HG03558 (cell line): ENCODE measurements around the gene PLB1.

Source experiments
- ATAC-seq: cut with Tn5 transposase; IDR thresholded peaks from one replicate; pipeline ENCODE4 v1.9.1; 2021; ENCODE audit warnings: moderate number of reproducible peaks; ENCODE audit not compliant: unreplicated experiment; ENCODE audit errors: extremely low read depth

Gene PLB1

GRCh38 chr2:28637066-28638047 is 141.5 kb downstream of the PLB1 start:
- ATAC-seq: no peak

GRCh38 chr2:28638102-28638501 is 142.2 kb downstream of the PLB1 start:
- no peak for ATAC-seq

- no peak for ATAC-seq
Observed at GRCh38 chr2:28639092-28639691, 143.3 kb downstream of the PLB1 start.

- ATAC-seq: no peak
Observed at GRCh38 chr2:28639836-28640235, 144.0 kb downstream of the PLB1 start.

GRCh38 chr2:28640260-28640907 is 144.5 kb downstream of the PLB1 start:
- no peak for ATAC-seq

- ATAC-seq: no peak
Observed at GRCh38 chr2:28640908-28641300, 145.0 kb downstream of the PLB1 start.

- ATAC-seq: no peak
Observed at GRCh38 chr2:28642796-28643195, 146.9 kb downstream of the PLB1 start.

GRCh38 chr2:28643327-28643726 is 147.5 kb downstream of the PLB1 start:
- ATAC-seq: no peak

GRCh38 chr2:28643911-28644334 is 148.1 kb downstream of the PLB1 start:
- no peak for ATAC-seq

- ATAC-seq: no peak
Observed at GRCh38 chr2:28644760-28645159, 148.9 kb downstream of the PLB1 start.

- ATAC-seq: no peak
Observed at GRCh38 chr2:28645553-28645952, 149.7 kb downstream of the PLB1 start.

- no peak for ATAC-seq
Observed at GRCh38 chr2:28647682-28648081, 151.8 kb downstream of the PLB1 start.

- no peak for ATAC-seq
Observed at GRCh38 chr2:28648147-28648546, 152.3 kb downstream of the PLB1 start.

- ATAC-seq: no peak
Observed at GRCh38 chr2:28648671-28649395, 153.0 kb downstream of the PLB1 start.

- ATAC-seq: no peak
Observed at GRCh38 chr2:28649481-28650265, 153.8 kb downstream of the PLB1 start.

- no peak for ATAC-seq
Observed at GRCh38 chr2:28650266-28650584, 154.4 kb downstream of the PLB1 start.

- no peak for ATAC-seq
Observed at GRCh38 chr2:28652217-28652616, 156.4 kb downstream of the PLB1 start.

- no peak for ATAC-seq
Observed at GRCh38 chr2:28653892-28654662, 158.2 kb downstream of the PLB1 start.

GRCh38 chr2:28654663-28655320 is 158.9 kb downstream of the PLB1 start:
- no peak for ATAC-seq
